Eye (tissue), 1 donor: ENCODE data around the gene ALDOC.
A peak's percentile ranks its signal among the peaks of the same experiment; 100 is the strongest.

ENCODE experiments used
- DNase-seq: peaks from one replicate; pipeline ENCODE4 v3.0.0-alpha.2; 2015

Gene ALDOC

GRCh38 chr17:28551421-28552175, 25.1 kb downstream of the ALDOC start:
- peak; percentile 71 for DNase-seq

- DNase-seq, result no peak
Measured at GRCh38 chr17:28550858-28551257, 25.8 kb downstream of the ALDOC start.

GRCh38 chr17:28549236-28550132, 27.2 kb downstream of the ALDOC start:
- DNase-seq, result no peak

- no peak for DNase-seq
Measured at GRCh38 chr17:28548417-28549130, 28.1 kb downstream of the ALDOC start.

- DNase-seq, result peak; percentile 86
Measured at GRCh38 chr17:28547623-28548416, 28.9 kb downstream of the ALDOC start.

- DNase-seq, result no peak
Measured at GRCh38 chr17:28547096-28547622, 29.5 kb downstream of the ALDOC start.

- no peak for DNase-seq
Measured at GRCh38 chr17:28545787-28546415, 30.8 kb downstream of the ALDOC start.

- no peak for DNase-seq
Measured at GRCh38 chr17:28545141-28545503, 31.6 kb downstream of the ALDOC start.

GRCh38 chr17:28544402-28545140, 32.1 kb downstream of the ALDOC start:
- DNase-seq, result no peak

- DNase-seq, result no peak
Measured at GRCh38 chr17:28541439-28541838, 35.3 kb downstream of the ALDOC start.

- no peak for DNase-seq
Measured at GRCh38 chr17:28540231-28540630, 36.5 kb downstream of the ALDOC start.

- DNase-seq, result no peak
Measured at GRCh38 chr17:28538296-28538895, 38.3 kb downstream of the ALDOC start.

- DNase-seq, result no peak
Measured at GRCh38 chr17:28537219-28537610, 39.5 kb downstream of the ALDOC start.

GRCh38 chr17:28536532-28537218, 40.0 kb downstream of the ALDOC start:
- DNase-seq, result no peak

GRCh38 chr17:28534740-28535375, 41.8 kb downstream of the ALDOC start:
- DNase-seq, result no peak

GRCh38 chr17:28533091-28533807, 43.4 kb downstream of the ALDOC start:
- no peak for DNase-seq

- DNase-seq, result no peak
Measured at GRCh38 chr17:28532050-28532960, 44.4 kb downstream of the ALDOC start.

- no peak for DNase-seq
Measured at GRCh38 chr17:28530926-28531325, 45.8 kb downstream of the ALDOC start.
